Neural progenitor cell (in vitro differentiated cells): ENCODE results near the gene XIAP. TPM values are rescaled to one million over a fixed set of nuclear protein-coding genes. Genes with fewer than 3 reads are reported as not detected.

Experiments used
- DNase-seq: peaks from one replicate; pipeline ENCODE4 v3.0.0-alpha.2; 2016; ENCODE audit warnings: low spot score
- H2AFZ ChIP-seq: fragments of 200-600 bp; sonication (generic); replicated peaks from 2 replicates; pipeline ENCODE4 v1.6.1; 2016; ENCODE audit warnings: antibody characterized with exemption
- H3F3A ChIP-seq: fragments of 200-600 bp; sonication (generic); 2 replicates; pipeline ENCODE4 v1.6.1; 2016; ENCODE audit warnings: antibody characterized with exemption, low read depth
- H3K27ac ChIP-seq: fragments of 200-600 bp; sonication (generic); 2 replicates; pipeline ENCODE4 v1.5.1; 2016; ENCODE audit warnings: mild to moderate bottlenecking
- H3K27me3 ChIP-seq: fragments of 200-600 bp; sonication (generic); 2 replicates; pipeline ENCODE4 v1.6.1; 2016; ENCODE audit warnings: mild to moderate bottlenecking, moderate library complexity
- H3K36me3 ChIP-seq: fragments of 200-600 bp; sonication (generic); 2 replicates; pipeline ENCODE4 v1.5.1; 2016
- H3K4me1 ChIP-seq: fragments of 200-600 bp; sonication (generic); 2 replicates; pipeline ENCODE4 v1.6.1; 2016; ENCODE audit warnings: mixed run types
- H3K4me2 ChIP-seq: fragments of 200-600 bp; sonication (generic); 2 replicates; pipeline ENCODE4 v1.6.1; 2016
- H3K4me3 ChIP-seq: fragments of 200-600 bp; sonication (generic); 2 replicates; pipeline ENCODE4 v1.5.1; 2016
- H3K79me2 ChIP-seq: fragments of 200-600 bp; sonication (generic); 2 replicates; pipeline ENCODE4 v1.6.1; 2016; ENCODE audit warnings: low read depth
- H3K9ac ChIP-seq: fragments of 200-600 bp; sonication (generic); 2 replicates; pipeline ENCODE4 v1.6.1; 2016
- H3K9me3 ChIP-seq: fragments of 200-600 bp; sonication (generic); 2 replicates; pipeline ENCODE4 v1.5.1; 2016; ENCODE audit warnings: low read depth
- H4K20me1 ChIP-seq: fragments of 200-600 bp; sonication (generic); 2 replicates; pipeline ENCODE4 v1.6.1; 2016; ENCODE audit warnings: low read depth
- H3K27ac Mint-ChIP-seq: 3 replicates; pipeline ENCODE4 v1.8.0; 2021; ENCODE audit warnings: mixed read lengths
- H3K27me3 Mint-ChIP-seq: 2 replicates; pipeline ENCODE4 v1.8.0; 2022; ENCODE audit warnings: low read depth, mild to moderate bottlenecking, inconsistent platforms, moderate library complexity, mixed read lengths; ENCODE audit not compliant: insufficient read depth
- H3K36me3 Mint-ChIP-seq: 3 replicates; pipeline ENCODE4 v1.8.0; 2021; ENCODE audit warnings: mixed read lengths
- H3K4me1 Mint-ChIP-seq: 3 replicates; pipeline ENCODE4 v1.8.0; 2021; ENCODE audit warnings: mixed read lengths
- H3K4me3 Mint-ChIP-seq: 3 replicates; pipeline ENCODE4 v1.8.0; 2021; ENCODE audit warnings: mild to moderate bottlenecking, moderate library complexity, mixed read lengths
- H3K9me3 Mint-ChIP-seq: 3 replicates; pipeline ENCODE4 v1.8.0; 2020; ENCODE audit warnings: mixed read lengths
- CTCF ChIP-seq: fragments of 200-600 bp; sonication (generic); IDR thresholded peaks from 2 replicates; pipeline ENCODE4 v1.5.1; 2017; ENCODE audit warnings: antibody characterized with exemption, mild to moderate bottlenecking
- EZH2 ChIP-seq: fragments of 200-600 bp; sonication (generic); IDR thresholded peaks from 2 replicates; pipeline ENCODE4 v1.6.1; 2017; ENCODE audit warnings: antibody characterized with exemption, mild to moderate bottlenecking, moderate library complexity
- EZH2phosphoT487 ChIP-seq: fragments of 200-600 bp; sonication (generic); IDR thresholded peaks from 2 replicates; pipeline ENCODE4 v1.6.1; 2017; ENCODE audit warnings: antibody characterized with exemption
- total RNA-seq: library from RNA; depleted of rRNA; stranded (reverse); fragments of >200 nt; gene quantifications from 2 replicates; pipeline ENCODE4 v1.2.3, GENCODE V29; 2015; ENCODE audit warnings: low replicate concordance

The XIAP gene
- total RNA-seq, 1 donor from 2014 or later = 44.6 TPM

DNA sequence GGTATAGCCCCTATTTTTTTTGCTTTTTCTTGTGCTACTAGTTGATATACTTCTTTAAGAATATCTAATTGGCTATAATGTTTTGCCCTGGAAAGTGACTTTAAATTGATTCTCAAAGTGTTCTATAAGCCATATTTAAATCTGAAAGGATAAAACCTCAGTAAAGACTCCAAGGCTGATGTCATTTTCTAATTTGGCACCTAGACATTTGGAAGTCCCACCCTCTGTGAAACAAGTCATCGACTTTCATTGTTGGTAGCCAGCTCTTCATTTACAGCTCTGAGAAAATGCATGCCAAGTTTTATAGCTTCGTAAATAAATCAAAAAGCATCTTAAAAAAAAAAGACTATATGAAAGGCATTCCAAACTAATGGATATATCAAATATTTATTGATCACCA, 83.6 kb downstream of the XIAP start:
- Histone ChIP-seq H4K20me1 (no peaks in the 10 kb centered on the region), H3K27me3 (no peaks in the 10 kb centered on the region), H3K79me2 (no peaks in the 10 kb centered on the region), H3K4me3 (no peak overlapping the region), H2AFZ (no peak overlapping the region), H3K9ac (no peak overlapping the region), H3K36me3 (no peaks in the 10 kb centered on the region), H3K4me1 (no peaks in the 10 kb centered on the region), H3K4me2 (no peak overlapping the region), H3K27ac (no peak overlapping the region), H3K9me3 (no peaks in the 10 kb centered on the region), H3F3A (no peaks in the 10 kb centered on the region)
- Mint-ChIP-seq H3K4me1 (no peaks in the 10 kb centered on the region), H3K27me3 (no peaks in the 10 kb centered on the region), H3K4me3 (no peak overlapping the region), H3K9me3 (no peaks in the 10 kb centered on the region), H3K27ac (no peak overlapping the region), H3K36me3 (no peaks in the 10 kb centered on the region)
- TF ChIP-seq EZH2phosphoT487 (no peak), CTCF (no peak), EZH2 (no peak)
- DNase-seq = no peak

DNA sequence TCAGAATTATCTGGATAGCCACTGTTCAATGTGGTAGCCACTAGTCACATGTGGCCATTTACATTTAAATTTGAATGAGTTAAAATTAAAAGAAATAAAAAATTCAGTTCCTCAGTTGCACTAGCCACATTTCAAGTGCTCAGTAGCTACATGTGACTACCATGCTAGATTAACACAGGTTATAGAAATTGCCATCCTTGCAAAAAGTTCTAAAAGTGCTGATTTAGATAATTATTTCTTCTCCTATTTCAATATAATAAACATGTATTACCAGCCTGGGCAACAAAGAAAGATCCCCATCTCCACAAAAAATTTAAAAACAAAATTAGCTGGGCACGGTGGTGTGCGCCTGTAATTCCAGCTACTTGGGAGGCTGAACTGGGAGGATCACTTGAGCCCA, 90.0 kb downstream of the XIAP start:
- Histone ChIP-seq H3K4me3 (no peak overlapping the region), H3K36me3 (no peaks in the 10 kb centered on the region), H3F3A (no peaks in the 10 kb centered on the region), H3K9me3 (no peaks in the 10 kb centered on the region), H3K27ac (no peak overlapping the region), H3K4me1 (no peaks in the 10 kb centered on the region), H3K9ac (no peak overlapping the region), H3K27me3 (no peaks in the 10 kb centered on the region), H3K79me2 (no peaks in the 10 kb centered on the region), H4K20me1 (no peaks in the 10 kb centered on the region), H3K4me2 (no peak overlapping the region), H2AFZ (no peak overlapping the region)
- TF ChIP-seq EZH2phosphoT487 (no peak), CTCF (no peak), EZH2 (no peak)
- Mint-ChIP-seq H3K36me3 (peaks cover 2% of the 10 kb centered on the region), H3K27me3 (no peaks in the 10 kb centered on the region), H3K4me3 (no peak overlapping the region), H3K4me1 (no peaks in the 10 kb centered on the region), H3K27ac (no peak overlapping the region), H3K9me3 (peaks cover 2% of the 10 kb centered on the region)
- no peak for DNase-seq

DNA sequence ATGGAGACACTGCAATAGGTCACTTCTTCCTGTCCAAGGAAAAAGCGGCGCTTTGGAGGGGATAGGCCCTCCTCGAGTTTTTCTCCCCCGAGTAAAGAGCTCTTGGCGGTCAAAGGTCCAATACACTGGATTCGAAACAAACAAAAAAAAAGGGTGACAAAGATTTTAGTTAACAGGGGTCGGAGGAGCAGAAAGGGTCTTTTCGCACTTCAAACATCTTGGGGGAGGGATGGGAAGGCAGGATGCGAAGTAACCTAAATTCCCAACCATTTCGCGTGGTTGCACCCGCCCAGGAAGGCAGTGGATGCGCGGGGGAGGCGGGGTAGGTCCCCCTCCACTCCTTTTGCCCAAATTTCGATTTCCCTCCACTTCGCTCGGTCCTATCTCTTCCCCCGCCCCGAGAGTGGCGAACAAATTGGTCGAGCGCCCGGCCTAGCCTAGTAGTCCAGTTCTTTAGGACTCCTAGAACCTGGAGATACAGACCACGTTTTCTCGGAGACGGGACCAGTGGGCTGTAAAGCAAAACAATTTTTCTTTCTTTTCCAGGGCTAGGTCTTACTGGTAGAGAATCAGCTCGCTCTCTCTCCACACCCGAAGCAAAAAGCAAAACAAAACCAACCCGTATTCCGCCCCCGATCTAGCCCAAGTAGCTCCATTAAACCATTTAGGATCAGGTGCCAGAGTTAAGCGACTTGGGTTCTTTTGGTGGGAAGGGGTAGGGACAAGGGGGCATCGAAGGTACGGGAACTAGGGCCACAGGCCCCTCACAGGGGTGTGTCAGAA, 99.6 kb downstream of the XIAP start:
- Mint-ChIP-seq H3K27ac (peak overlapping the region; percentile 99), H3K36me3 (peaks cover 4% of the 10 kb centered on the region), H3K27me3 (peaks cover 7% of the 10 kb centered on the region), H3K4me1 (peaks cover 19% of the 10 kb centered on the region), H3K4me3 (peak overlapping the region; percentile 93), H3K9me3 (peaks cover 2% of the 10 kb centered on the region)
- peaks cover 13% of the 10 kb centered on the region for H3K4me1 ChIP-seq
- H3K9ac ChIP-seq = peak overlapping the region; percentile 60
- peak; percentile 39 for DNase-seq
- H3F3A ChIP-seq = peaks cover 21% of the 10 kb centered on the region
- peak overlapping the region; percentile 84 for H3K4me2 ChIP-seq
- H3K27me3 ChIP-seq = no peaks in the 10 kb centered on the region
- H2AFZ ChIP-seq = peak overlapping the region; percentile 47
- H3K27ac ChIP-seq = peak overlapping the region; percentile 80
- peak overlapping the region; percentile 68 for H3K4me3 ChIP-seq
- H3K79me2 ChIP-seq = peaks cover 55% of the 10 kb centered on the region
- H3K36me3 ChIP-seq = no peaks in the 10 kb centered on the region
- TF ChIP-seq EZH2 (no peak), CTCF (no peak), EZH2phosphoT487 (no peak)
- peaks cover 14% of the 10 kb centered on the region for H4K20me1 ChIP-seq
- no peaks in the 10 kb centered on the region for H3K9me3 ChIP-seq
